HAP-1 (cell line): ENCODE data around the gene RPS6KA5.
"Not testable (repeated sequence)": the region's sequence is repeated elsewhere in the genome, so short reads cannot be mapped to it uniquely, and the experiment has no call there.

Experiments used
- DNase-seq, 2 experiments: peaks; one replicate each; pipeline ENCODE4 v3.0.0-alpha.2; 2016 to 2020; ENCODE audit warnings: low spot score in 2 of 2
- H3K27me3 ChIP-seq: fragments of 250-450 bp; sonication (Bioruptor Pico); 2 replicates; pipeline ENCODE4 v1.5.1; 2020; ENCODE audit warnings: low read depth, mild to moderate bottlenecking, moderate library complexity
- H3K36me3 ChIP-seq: fragments of 250-450 bp; sonication (Bioruptor Pico); replicated peaks from 2 replicates; pipeline ENCODE4 v1.5.1; 2020; ENCODE audit warnings: mild to moderate bottlenecking
- H3K4me1 ChIP-seq: fragments of 250-450 bp; sonication (Bioruptor Pico); 2 replicates; pipeline ENCODE4 v1.5.1; 2020; ENCODE audit warnings: mild to moderate bottlenecking
- H3K4me3 ChIP-seq: fragments of 250-450 bp; sonication (Bioruptor Pico); 2 replicates; pipeline ENCODE4 v1.5.1; 2020; ENCODE audit warnings: mild to moderate bottlenecking, moderate library complexity
- H3K9me3 ChIP-seq: fragments of 250-450 bp; sonication (Bioruptor Pico); 2 replicates; pipeline ENCODE4 v1.5.1; 2020; ENCODE audit warnings: mild to moderate bottlenecking, moderate library complexity
- in situ Hi-C: fragments of 300-500 bp; cut with MboI; formaldehyde crosslinking; loops from 3 replicates; pipeline ENCODE4 v1.14.3; 2020; ENCODE audit warnings: low sequenced_read_pairs, inconsistent platforms, mixed read lengths

Gene RPS6KA5

GRCh38 chr14:90953643-90954042, 106.8 kb downstream of the RPS6KA5 start:
- DNase-seq, in situ Hi-C loops, H3K9me3 ChIP-seq, H3K4me3 ChIP-seq, H3K36me3 ChIP-seq, H3K4me1 ChIP-seq, H3K27me3 ChIP-seq: not testable (repeated sequence)

- DNase-seq, result no peak
- in situ Hi-C loops, result no loop called here
- no peaks in the 10 kb centered on the region for H3K27me3 ChIP-seq
- peaks cover 6% of the 10 kb centered on the region; the same call in 1 of the 2 replicates for H3K9me3 ChIP-seq
- H3K4me1 ChIP-seq, result no peaks in the 10 kb centered on the region
- H3K4me3 ChIP-seq, result no peak overlapping the region
- H3K36me3 ChIP-seq, result no peaks in the 10 kb centered on the region
These were observed 117.1 kb downstream of the RPS6KA5 start for GRCh38 chr14:90943367-90943766.

- no peaks in the 10 kb centered on the region for H3K36me3 ChIP-seq
- peaks cover 6% of the 10 kb centered on the region; the same call in 1 of the 2 replicates for H3K9me3 ChIP-seq
- DNase-seq, result no peak
- H3K27me3 ChIP-seq, result no peaks in the 10 kb centered on the region
- no peak overlapping the region for H3K4me3 ChIP-seq
- H3K4me1 ChIP-seq, result no peaks in the 10 kb centered on the region
- in situ Hi-C loops, result no loop called here
These were observed 117.9 kb downstream of the RPS6KA5 start for GRCh38 chr14:90942511-90942910.

- Histone ChIP-seq H3K4me3 (no peak overlapping the region), H3K27me3 (no peaks in the 10 kb centered on the region), H3K9me3 (peaks cover 6% of the 10 kb centered on the region; the same call in 1 of the 2 replicates), H3K36me3 (no peaks in the 10 kb centered on the region), H3K4me1 (no peaks in the 10 kb centered on the region)
- in situ Hi-C loops, result no loop called here
- no peak for DNase-seq
These were observed 118.7 kb downstream of the RPS6KA5 start for GRCh38 chr14:90941706-90942105.

GRCh38 chr14:90940318-90940962, 120.0 kb downstream of the RPS6KA5 start:
- Histone ChIP-seq H3K4me3 (no peak overlapping the region), H3K27me3 (no peaks in the 10 kb centered on the region), H3K36me3 (no peaks in the 10 kb centered on the region), H3K4me1 (no peaks in the 10 kb centered on the region), H3K9me3 (peaks cover 6% of the 10 kb centered on the region; the same call in 1 of the 2 replicates)
- DNase-seq, result no peak
- in situ Hi-C loops, result no loop called here

- H3K27me3 ChIP-seq, in situ Hi-C loops, H3K4me1 ChIP-seq: not testable (repeated sequence)
These were observed 121.1 kb downstream of the RPS6KA5 start for GRCh38 chr14:90939252-90939795.

GRCh38 chr14:90938615-90939014, 121.8 kb downstream of the RPS6KA5 start:
- DNase-seq, result no peak
- Histone ChIP-seq H3K4me1 (no peaks in the 10 kb centered on the region), H3K27me3 (no peaks in the 10 kb centered on the region), H3K9me3 (peaks cover 6% of the 10 kb centered on the region; the same call in 1 of the 2 replicates), H3K36me3 (no peaks in the 10 kb centered on the region), H3K4me3 (no peak overlapping the region)
- in situ Hi-C loops, result no loop called here

More at GRCh38 chr14:90939252-90939795, 121.1 kb downstream of the RPS6KA5 start:
- H3K36me3 ChIP-seq, DNase-seq, H3K4me3 ChIP-seq, H3K9me3 ChIP-seq: not testable (repeated sequence)

GRCh38 chr14:90936757-90937440, 123.5 kb downstream of the RPS6KA5 start:
- no peaks in the 10 kb centered on the region for H3K4me1 ChIP-seq
- no peaks in the 10 kb centered on the region for H3K36me3 ChIP-seq
- no peak for DNase-seq
- in situ Hi-C loops, result no loop called here
- no peak overlapping the region for H3K4me3 ChIP-seq
- H3K27me3 ChIP-seq, result no peaks in the 10 kb centered on the region
- peaks cover 6% of the 10 kb centered on the region; the same call in 1 of the 2 replicates for H3K9me3 ChIP-seq

- H3K36me3 ChIP-seq, result no peaks in the 10 kb centered on the region
- H3K4me3 ChIP-seq, result no peak overlapping the region
- in situ Hi-C loops, result loop anchor here (25.0 kb wide), 1 partner anchor 363 kb away; no protein-coding TSS in a partner anchor
- no peaks in the 10 kb centered on the region for H3K9me3 ChIP-seq
- H3K4me1 ChIP-seq, result no peaks in the 10 kb centered on the region
- DNase-seq, result no peak
- H3K27me3 ChIP-seq, result no peaks in the 10 kb centered on the region
These were observed 135.7 kb downstream of the RPS6KA5 start for GRCh38 chr14:90924621-90925340.

- in situ Hi-C loops, result loop anchor here (25.0 kb wide), 1 partner anchor 365 kb away; no protein-coding TSS in a partner anchor
These were observed 138.3 kb downstream of the RPS6KA5 start for GRCh38 chr14:90922141-90922540.

GRCh38 chr14:90911121-90911520, 149.3 kb downstream of the RPS6KA5 start:
- no peak for DNase-seq
- no peaks in the 10 kb centered on the region for H3K4me1 ChIP-seq
- H3K9me3 ChIP-seq, result no peaks in the 10 kb centered on the region
- H3K27me3 ChIP-seq, result no peaks in the 10 kb centered on the region
- no peaks in the 10 kb centered on the region for H3K36me3 ChIP-seq
- H3K4me3 ChIP-seq, result no peak overlapping the region
- in situ Hi-C loops, result loop anchor here (25.0 kb wide), 1 partner anchor 376 kb away; no protein-coding TSS in a partner anchor

More at GRCh38 chr14:90922141-90922540, 138.3 kb downstream of the RPS6KA5 start:
- Histone ChIP-seq H3K36me3 (no peaks in the 10 kb centered on the region), H3K9me3 (no peaks in the 10 kb centered on the region), H3K27me3 (no peaks in the 10 kb centered on the region), H3K4me1 (no peaks in the 10 kb centered on the region), H3K4me3 (no peak overlapping the region)
- DNase-seq, result no peak

GRCh38 chr14:90907178-90907577, 153.3 kb downstream of the RPS6KA5 start:
- in situ Hi-C loops, result loop anchor here (25.0 kb wide), 1 partner anchor 380 kb away; no protein-coding TSS in a partner anchor
- Histone ChIP-seq H3K36me3 (no peaks in the 10 kb centered on the region), H3K9me3 (no peaks in the 10 kb centered on the region), H3K27me3 (no peaks in the 10 kb centered on the region), H3K4me3 (no peak overlapping the region), H3K4me1 (peaks cover 4% of the 10 kb centered on the region)
- DNase-seq, result no peak

- Histone ChIP-seq H3K9me3 (no peaks in the 10 kb centered on the region), H3K27me3 (no peaks in the 10 kb centered on the region), H3K4me3 (no peak overlapping the region), H3K4me1 (peaks cover 4% of the 10 kb centered on the region), H3K36me3 (no peaks in the 10 kb centered on the region)
- in situ Hi-C loops, result loop anchor here (25.0 kb wide), 1 partner anchor 382 kb away; no protein-coding TSS in a partner anchor
- DNase-seq, result no peak
These were observed 154.9 kb downstream of the RPS6KA5 start for GRCh38 chr14:90905531-90905930.
